ENCODE results near the gene CDC14B. TPM values are rescaled to one million over a fixed set of nuclear protein-coding genes. Genes with fewer than 3 reads are reported as not detected.
"Not testable (repeated sequence)": the region's sequence is repeated elsewhere in the genome, so short reads cannot be mapped to it uniquely, and the experiment has no call there.

The CDC14B gene
- total and polyA plus RNA-seq, 2 donors from 2014 or later: 9.1 to 19.6 TPM

GRCh38 chr9:96666653-96667362, 47.2 kb upstream of the CDC14B start:
- H3K4me3 ChIP-seq (ENCODE audit: low read length in 3 of 3); H3K9me3 ChIP-seq (ENCODE audit: control insufficient read depth in 2 of 3, insufficient read depth in 1 of 3, low read length in 3 of 3); H3K27me3 ChIP-seq (ENCODE audit: control insufficient read depth, insufficient read depth, low read length); H3K27ac ChIP-seq (ENCODE audit: low read depth in 2 of 2, low read length in 2 of 2); H3K9ac ChIP-seq (ENCODE audit: low read length in 3 of 3); H3K4me1 ChIP-seq (ENCODE audit: control insufficient read depth in 2 of 3, insufficient read depth in 2 of 3, low read depth in 1 of 3, low read length in 3 of 3); H3K36me3 ChIP-seq (ENCODE audit: control insufficient read depth in 2 of 3, insufficient read depth in 3 of 3, low read length in 3 of 3): not testable (repeated sequence)
- DNase-seq (peak in 3 of 5 donors; percentile 17 to 81 (median 66)), FAIRE-seq (peak; percentile 50)
- intact Hi-C loops (cut with DNase I): loop anchor here (10.0 kb wide), 1 partner anchor 332 kb away; no protein-coding TSS in a partner anchor
- TF ChIP-seq CTCF (IDR thresholded peaks at IDR 0.05; ENCODE audit: borderline replicate concordance, extremely low read depth, insufficient read depth): peak; percentile 70

DNA sequence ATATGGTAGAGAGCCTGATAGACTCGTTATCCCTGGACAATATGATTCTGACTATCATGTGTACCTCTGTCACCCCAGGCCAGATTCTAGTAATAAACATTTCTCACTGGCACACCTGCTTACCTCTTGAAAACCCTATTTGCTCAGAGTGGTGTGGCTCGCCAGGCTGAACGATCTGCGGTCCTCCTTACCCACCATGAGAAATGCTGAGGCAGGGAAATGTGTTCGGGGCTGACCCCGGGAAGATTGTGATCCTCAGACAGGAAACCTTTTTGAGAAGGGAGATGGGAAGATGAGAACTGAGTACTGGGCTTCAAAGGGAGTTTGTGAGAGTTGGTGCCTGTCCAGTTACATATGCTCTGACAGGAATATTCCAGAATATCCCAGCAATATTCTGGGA, 46.1 kb upstream of the CDC14B start:
- TF ChIP-seq CTCF (IDR thresholded peaks at IDR 0.05; ENCODE audit: borderline replicate concordance, extremely low read depth, insufficient read depth): no peak
- Histone ChIP-seq H3K27ac (ENCODE audit: low read depth in 2 of 2, low read length in 2 of 2) (no peak overlapping the region), H3K4me1 (ENCODE audit: control insufficient read depth in 2 of 3, insufficient read depth in 2 of 3, low read depth in 1 of 3, low read length in 3 of 3) (no peaks in the 10 kb centered on the region), H3K4me3 (ENCODE audit: low read length in 3 of 3) (no peak overlapping the region), H3K9ac (ENCODE audit: low read length in 3 of 3) (no peak overlapping the region), H3K36me3 (ENCODE audit: control insufficient read depth in 2 of 3, insufficient read depth in 3 of 3, low read length in 3 of 3) (no peaks in the 10 kb centered on the region), H3K9me3 (ENCODE audit: control insufficient read depth in 2 of 3, insufficient read depth in 1 of 3, low read length in 3 of 3) (no peaks in the 10 kb centered on the region), H3K27me3 (ENCODE audit: control insufficient read depth, insufficient read depth, low read length) (no peaks in the 10 kb centered on the region)
- no peak for FAIRE-seq
- no peak for DNase-seq
- intact Hi-C loops (cut with DNase I): loop anchor here (10.0 kb wide), 1 partner anchor 331 kb away; no protein-coding TSS in a partner anchor

DNA sequence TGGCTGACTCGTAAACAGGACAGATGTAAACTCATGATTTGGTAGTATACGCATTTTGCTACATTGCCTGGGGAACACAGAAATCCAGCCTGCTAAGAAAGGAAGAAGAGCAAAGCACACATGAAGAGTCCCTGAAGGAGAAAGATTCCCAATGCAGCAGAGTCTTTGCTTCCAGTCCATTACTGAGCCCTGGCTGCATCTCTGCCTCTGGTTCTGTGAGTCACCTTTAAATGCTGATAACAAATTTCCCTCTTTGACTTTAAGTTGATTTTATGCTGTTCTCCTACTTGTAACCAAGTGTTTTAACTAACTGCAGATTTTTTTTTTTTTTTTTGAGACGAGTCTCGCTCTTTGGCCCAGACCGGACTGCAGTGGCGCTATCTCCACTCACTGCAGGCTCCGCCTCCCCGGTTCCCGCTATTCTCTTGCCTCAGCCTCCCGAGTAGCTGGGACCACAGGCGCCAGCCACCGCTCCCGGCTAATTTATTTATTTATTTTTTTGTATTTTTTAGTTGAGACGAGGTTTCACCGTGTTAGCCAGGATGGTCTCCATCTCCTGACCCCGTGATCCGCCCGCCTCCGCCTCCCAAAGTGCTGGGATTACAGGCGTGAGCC, 44.0 kb upstream of the CDC14B start:
- DNase-seq (no peak), FAIRE-seq (no peak)

More for the DNA sequence above, 44.0 kb upstream of the CDC14B start:
- no peak overlapping the region for H3K27ac ChIP-seq (ENCODE audit: low read depth in 2 of 2, low read length in 2 of 2)
- H3K4me1 ChIP-seq (ENCODE audit: control insufficient read depth in 2 of 3, insufficient read depth in 2 of 3, low read depth in 1 of 3, low read length in 3 of 3): no peaks in the 10 kb centered on the region
- intact Hi-C loops (cut with DNase I): loop anchor here (10.0 kb wide), 1 partner anchor 329 kb away; no protein-coding TSS in a partner anchor
- no peak overlapping the region for H3K4me3 ChIP-seq (ENCODE audit: low read length in 3 of 3)
- no peak for TF ChIP-seq CTCF (IDR thresholded peaks at IDR 0.05; ENCODE audit: borderline replicate concordance, extremely low read depth, insufficient read depth)
- H3K9me3 ChIP-seq (ENCODE audit: control insufficient read depth in 2 of 3, insufficient read depth in 1 of 3, low read length in 3 of 3): no peaks in the 10 kb centered on the region
- no peaks in the 10 kb centered on the region for H3K27me3 ChIP-seq (ENCODE audit: control insufficient read depth, insufficient read depth, low read length)
- no peak overlapping the region for H3K9ac ChIP-seq (ENCODE audit: low read length in 3 of 3)
- no peaks in the 10 kb centered on the region for H3K36me3 ChIP-seq (ENCODE audit: control insufficient read depth in 2 of 3, insufficient read depth in 3 of 3, low read length in 3 of 3)

Measured in kidney (tissue), 14 donors.